A549 (cell line): ENCODE measurements around the gene MYRF.

ENCODE experiments used
- CTCF ChIP-seq: fragments of >200 bp; sonication (Bioruptor Twin); formaldehyde crosslinking; IDR thresholded peaks from 3 replicates; pipeline ENCODE4 v1.5.1; 2016
- ESRRA ChIP-seq: fragments of 150-350 bp; IDR thresholded peaks from 2 replicates; pipeline ENCODE4 v1.6.1; 2014; ENCODE audit warnings: mild to moderate bottlenecking, low read length, borderline replicate concordance
- POLR2A ChIP-seq: IDR thresholded peaks from 2 replicates; pipeline ENCODE4 v1.6.1; 2012; ENCODE audit warnings: mild to moderate bottlenecking, low read length
- ZNF302 ChIP-seq: fragments of 250-450 bp; sonication (Bioruptor Pico); IDR thresholded peaks from 2 replicates; pipeline ENCODE4 v1.9.0; 2021; ENCODE audit warnings: inconsistent platforms, mild to moderate bottlenecking, moderate library complexity

- TF ChIP-seq CTCF, result no peak
- TF ChIP-seq ESRRA, result no peak
- peak; percentile 79 for TF ChIP-seq POLR2A
- TF ChIP-seq ZNF302, result no peak
Measured at GRCh38 chr11:61792310-61793082, 40.1 kb downstream of the MYRF start, which contains the start of the genes FEN1 and TMEM258.
